NB4 (cell line): ENCODE results near the gene SEZ6.

Experiments used
- DNase-seq: peaks from one replicate; pipeline ENCODE4 v3.0.0; 2010; ENCODE audit warnings: low read depth
- H3K4me3 ChIP-seq: one replicate; pipeline ENCODE4 v1.5.1; 2011; ENCODE audit warnings: mild to moderate bottlenecking, low read depth, low read length, moderate library complexity
- MYC ChIP-seq: IDR thresholded peaks from 2 replicates; pipeline ENCODE4 v1.6.1; 2011; ENCODE audit warnings: low read depth, low read length
- POLR2A ChIP-seq: IDR thresholded peaks from 2 replicates; pipeline ENCODE4 v1.6.1; 2011; ENCODE audit warnings: mild to moderate bottlenecking; ENCODE audit not compliant: insufficient read length; ENCODE audit errors: extremely low read depth
- TF ChIP-seq, protein P1 (sequence below): IDR thresholded peaks from 2 replicates; pipeline ENCODE4 v1.6.1; 2011; ENCODE audit warnings: low read depth, low read length
- TF ChIP-seq, protein P2 (sequence below): IDR thresholded peaks from one replicate; pipeline ENCODE4 v1.5.1; 2012; ENCODE audit warnings: low read depth, low read length

SEZ6 gene

DNA sequence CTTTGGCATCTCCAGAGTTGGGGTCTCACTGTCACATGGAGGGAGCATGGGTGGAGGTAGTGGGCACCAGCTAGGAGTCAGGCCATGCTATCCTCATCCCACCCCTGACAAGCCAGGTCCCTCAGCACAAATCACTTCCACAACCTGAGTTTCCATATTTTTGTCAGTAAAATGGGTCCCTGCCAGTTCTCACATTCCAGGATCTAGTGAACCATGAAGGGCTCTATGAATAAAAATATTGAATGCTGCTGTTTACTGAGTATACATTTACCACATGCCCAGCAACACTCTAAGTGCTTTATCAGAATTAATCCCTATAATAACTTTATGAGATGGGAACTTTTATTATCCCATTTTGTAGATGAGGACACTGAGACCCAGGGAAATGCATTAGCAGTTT, 16.8 kb downstream of the SEZ6 start:
- H3K4me3 ChIP-seq: no peak overlapping the region
- TF ChIP-seq POLR2A: no peak
- no peak for TF ChIP-seq MYC
- TF ChIP-seq, protein P1, sequence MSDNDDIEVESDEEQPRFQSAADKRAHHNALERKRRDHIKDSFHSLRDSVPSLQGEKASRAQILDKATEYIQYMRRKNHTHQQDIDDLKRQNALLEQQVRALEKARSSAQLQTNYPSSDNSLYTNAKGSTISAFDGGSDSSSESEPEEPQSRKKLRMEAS: no peak
- TF ChIP-seq, protein P2, sequence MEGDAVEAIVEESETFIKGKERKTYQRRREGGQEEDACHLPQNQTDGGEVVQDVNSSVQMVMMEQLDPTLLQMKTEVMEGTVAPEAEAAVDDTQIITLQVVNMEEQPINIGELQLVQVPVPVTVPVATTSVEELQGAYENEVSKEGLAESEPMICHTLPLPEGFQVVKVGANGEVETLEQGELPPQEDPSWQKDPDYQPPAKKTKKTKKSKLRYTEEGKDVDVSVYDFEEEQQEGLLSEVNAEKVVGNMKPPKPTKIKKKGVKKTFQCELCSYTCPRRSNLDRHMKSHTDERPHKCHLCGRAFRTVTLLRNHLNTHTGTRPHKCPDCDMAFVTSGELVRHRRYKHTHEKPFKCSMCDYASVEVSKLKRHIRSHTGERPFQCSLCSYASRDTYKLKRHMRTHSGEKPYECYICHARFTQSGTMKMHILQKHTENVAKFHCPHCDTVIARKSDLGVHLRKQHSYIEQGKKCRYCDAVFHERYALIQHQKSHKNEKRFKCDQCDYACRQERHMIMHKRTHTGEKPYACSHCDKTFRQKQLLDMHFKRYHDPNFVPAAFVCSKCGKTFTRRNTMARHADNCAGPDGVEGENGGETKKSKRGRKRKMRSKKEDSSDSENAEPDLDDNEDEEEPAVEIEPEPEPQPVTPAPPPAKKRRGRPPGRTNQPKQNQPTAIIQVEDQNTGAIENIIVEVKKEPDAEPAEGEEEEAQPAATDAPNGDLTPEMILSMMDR: no peak
- DNase-seq: no peak

DNA sequence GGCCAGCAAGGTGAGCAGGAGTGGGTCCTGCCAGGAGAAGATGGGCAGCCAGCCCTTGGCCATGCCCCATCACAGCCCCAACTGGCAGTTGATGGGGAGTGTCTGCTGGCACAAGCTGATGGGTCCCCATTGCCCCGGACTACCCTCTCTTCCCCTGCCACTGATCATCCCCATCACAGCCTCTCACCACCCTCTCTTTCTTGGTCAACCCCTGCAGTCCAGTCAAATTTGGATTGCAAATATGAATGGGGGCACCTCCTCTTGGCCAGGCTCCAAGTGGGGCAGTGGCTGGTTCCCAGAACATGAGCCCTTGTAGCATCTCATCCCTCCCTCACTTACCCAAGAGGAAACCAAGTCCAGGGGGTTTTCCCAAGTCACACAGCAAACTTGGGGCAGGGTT, 17.4 kb downstream of the SEZ6 start:
- TF ChIP-seq, protein P2: no peak
- TF ChIP-seq MYC (no peak), POLR2A (no peak)
- TF ChIP-seq, protein P1: no peak

DNA sequence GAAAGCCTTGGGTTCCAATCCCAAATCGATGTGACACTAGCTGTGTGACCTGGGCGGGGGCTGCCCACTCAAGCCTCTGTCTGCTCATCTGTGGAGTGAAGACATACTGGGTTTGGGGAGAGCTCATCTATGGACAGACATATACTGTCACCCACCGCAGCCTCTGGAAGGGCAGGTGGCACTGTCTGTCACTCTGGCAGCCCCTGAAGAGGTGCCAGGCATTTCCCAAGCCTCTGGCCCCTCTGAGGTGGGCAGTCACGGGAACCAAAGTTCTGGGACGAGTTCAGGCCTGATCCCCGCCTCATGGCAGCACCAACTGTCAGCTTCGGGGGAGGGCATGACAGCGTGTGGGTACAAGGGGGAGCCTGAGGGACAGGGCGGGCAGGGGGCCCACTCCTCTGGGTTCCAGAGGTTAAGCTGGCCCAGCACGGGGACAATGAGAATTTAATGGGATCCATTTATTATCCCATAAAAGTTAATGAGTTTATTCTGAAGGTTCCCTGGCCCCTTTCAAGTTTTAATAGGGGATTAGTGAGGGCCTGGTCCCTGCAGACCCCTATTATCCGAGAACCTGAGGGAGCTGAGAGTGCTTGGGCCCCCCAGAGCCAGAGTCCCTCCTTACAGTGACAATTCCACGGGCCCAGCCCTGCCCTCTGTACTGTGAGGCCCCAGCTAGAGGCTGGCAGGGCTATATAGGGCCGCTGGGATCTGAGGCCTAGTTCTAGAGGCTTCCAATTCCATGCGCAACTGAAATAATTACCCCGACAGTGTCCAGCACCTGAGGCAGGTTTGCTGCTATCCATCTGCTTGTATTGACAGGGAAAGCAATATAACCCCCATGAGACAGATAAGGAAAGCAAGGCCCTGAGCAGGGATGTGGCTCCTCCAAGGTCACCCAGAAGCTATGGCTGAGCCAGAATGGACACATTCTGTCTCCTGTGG, 18.8 kb downstream of the SEZ6 start:
- no peak overlapping the region for H3K4me3 ChIP-seq
- DNase-seq: no peak
- TF ChIP-seq, protein P1: no peak
- TF ChIP-seq POLR2A: no peak

More for the DNA sequence above, 17.4 kb downstream of the SEZ6 start:
- H3K4me3 ChIP-seq: no peak overlapping the region
- DNase-seq: no peak

DNA sequence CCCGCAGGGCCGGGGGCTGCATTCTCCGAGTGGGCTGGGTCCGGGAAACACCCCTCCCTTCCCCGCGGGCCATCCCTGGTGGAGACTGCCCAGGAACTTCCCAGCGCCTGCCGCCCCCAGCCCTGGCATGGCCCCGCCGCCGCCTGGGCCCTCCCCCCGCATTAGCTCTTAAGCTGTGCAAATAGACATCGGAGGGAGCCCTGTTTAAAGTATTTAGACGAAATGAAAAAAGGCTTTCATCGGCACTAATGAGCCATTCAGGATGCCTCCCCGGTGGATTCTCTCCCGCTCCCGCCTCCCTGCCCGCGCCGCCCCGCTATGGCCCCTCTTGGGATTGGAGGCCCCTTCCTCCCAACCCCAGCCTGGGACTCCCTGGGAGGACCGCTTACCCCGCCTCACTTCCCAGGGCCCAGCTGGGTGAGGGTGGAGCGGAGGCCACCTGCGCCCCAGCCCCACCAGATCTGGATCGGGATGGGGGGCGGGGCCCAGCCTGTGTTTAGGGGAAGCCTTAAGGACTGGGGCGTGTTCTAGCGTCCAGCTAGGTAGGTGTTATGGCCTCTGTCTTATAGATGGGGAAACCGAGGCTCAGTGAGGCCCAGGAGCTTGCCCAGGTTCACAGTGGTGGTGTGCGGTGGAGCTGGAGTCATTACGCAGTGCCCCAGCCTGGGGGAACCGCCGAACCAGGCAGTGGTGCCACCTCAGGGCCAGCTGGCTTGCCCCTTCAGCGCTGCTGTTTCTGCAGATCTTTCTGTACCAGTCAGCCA, 19.7 kb downstream of the SEZ6 start:
- no peak overlapping the region for H3K4me3 ChIP-seq
- DNase-seq: no peak

DNA sequence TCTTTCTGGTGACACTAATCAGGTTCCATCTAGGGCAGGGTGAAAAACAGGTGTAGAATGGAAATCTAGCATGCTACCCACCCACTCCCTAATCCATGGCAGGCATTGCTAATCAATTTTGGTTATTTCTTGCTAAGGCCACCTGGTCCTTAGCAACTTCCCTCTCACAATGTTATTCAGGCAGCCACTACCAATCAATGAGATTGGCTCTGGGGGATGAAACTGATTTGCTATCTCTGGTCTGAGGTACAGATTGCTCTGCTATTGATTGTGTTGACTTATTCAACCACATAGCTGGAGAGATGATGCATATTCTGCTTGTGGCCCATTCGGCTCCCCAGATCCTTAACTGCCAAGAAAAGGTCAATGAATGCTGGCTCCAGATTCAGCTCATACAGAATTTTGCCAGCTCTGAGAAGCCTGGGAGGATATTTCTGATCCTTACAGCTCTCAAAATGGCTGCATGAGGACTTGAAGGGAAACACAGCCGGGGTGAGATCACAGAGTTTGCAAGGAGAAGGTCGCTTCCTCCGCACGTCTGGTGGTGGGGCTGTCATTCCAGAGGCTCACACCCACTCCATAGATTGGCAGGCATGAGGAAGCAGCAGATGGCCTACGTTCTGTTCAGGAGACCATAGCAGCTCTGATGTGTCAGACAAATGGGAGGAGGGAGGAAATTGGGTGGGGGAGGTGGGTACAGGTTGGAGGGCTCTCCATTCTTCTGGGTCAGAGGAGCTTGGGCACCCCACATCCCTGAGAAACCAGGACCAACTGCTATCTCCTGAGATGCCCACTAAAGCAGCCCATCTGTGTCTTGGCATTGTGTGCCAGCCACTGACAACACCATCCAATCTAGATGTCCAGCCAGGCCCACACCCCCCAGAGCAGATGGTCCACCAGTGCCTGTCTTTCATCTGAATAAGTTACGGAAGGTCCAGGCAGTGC, 22.3 kb downstream of the SEZ6 start:
- TF ChIP-seq, protein P2: no peak
- TF ChIP-seq, protein P1: no peak
- no peak for TF ChIP-seq MYC
- no peak for TF ChIP-seq POLR2A
- no peak for DNase-seq
- H3K4me3 ChIP-seq: no peak overlapping the region

More for the DNA sequence above, 19.7 kb downstream of the SEZ6 start:
- TF ChIP-seq, protein P1: no peak
- TF ChIP-seq MYC: no peak
- no peak for TF ChIP-seq POLR2A
- TF ChIP-seq, protein P2: no peak
